HCT116 (cell line): Measurements from ENCODE around the gene ANKRA2. TPM values are rescaled to one million over a fixed set of nuclear protein-coding genes. Genes with fewer than 3 reads are reported as not detected.

Experiments used
- ATAC-seq: fragments of 200-7000 bp; cut with Tn5 transposase; 2 replicates; pipeline ENCODE4 v1.9.1; 2020; ENCODE audit warnings: mild to moderate bottlenecking, moderate library complexity
- BruUV-seq: library from RNA; stranded (reverse); fragments of 400-500 nt; replicated peaks from 2 replicates; lab custom pipeline; 2021; lab: Mats Ljungman, UMichigan
- CTCF ChIA-PET: fragments of 300-600 bp; sonication (Branson Sonifier 250); formaldehyde crosslinking; loops from one replicate; lab custom pipeline; 2021; ENCODE audit warnings: antibody characterized with exemption; lab: Charles Lee
- POLR2A ChIA-PET: fragments of 300-600, 350-600 bp; sonication (Branson Sonifier 250); formaldehyde crosslinking; loops from one replicate; lab custom pipeline; 2021; ENCODE audit warnings: antibody characterized with exemption; lab: Charles Lee
- RAD21 ChIA-PET, 2 experiments: fragments of 300-600 bp; sonication (Branson Sonifier 250); formaldehyde crosslinking; loops; one replicate each; lab custom pipeline; 2023; ENCODE audit warnings: low total read pairs in 2 of 2; ENCODE audit not compliant: uncharacterized antibody in 2 of 2, unreplicated experiment in 2 of 2, low non-redundant PET in 1 of 2; lab: Charles Lee
- DNase-seq: peaks from one replicate; pipeline ENCODE4 v3.0.0-alpha.2; 2010; ENCODE audit warnings: low read depth, low spot score
- H2AFZ ChIP-seq: fragments of 200-600 bp; shearing (Covaris generic), sonication (generic); 2 replicates; pipeline ENCODE4 v1.6.1; 2017; ENCODE audit warnings: low read depth, mixed run types, mixed read lengths, antibody characterized with exemption, low read length; ENCODE audit not compliant: poor library complexity, severe bottlenecking
- H3K27ac ChIP-seq: 2 replicates; pipeline ENCODE4 v1.5.1; 2012; ENCODE audit warnings: low read depth, low read length
- H3K27me3 ChIP-seq: fragments of 200-600 bp; sonication (generic); 2 replicates; pipeline ENCODE4 v1.6.1; 2016; ENCODE audit warnings: mixed run types, low read length, mixed read lengths; ENCODE audit not compliant: insufficient read depth
- H3K36me3 ChIP-seq, 2 experiments: fragments of 200-500 bp in 1 of 2; fragments of 200-600 bp in 1 of 2; sonication (Bioruptor generic) in 1 of 2; sonication (generic) in 1 of 2; 2 replicates each; pipeline versions ENCODE4 v1.5.1 to v1.6.1; 2014 to 2016; ENCODE audit warnings: low read length in 2 of 2, inconsistent platforms in 1 of 2, mixed read lengths in 1 of 2, mixed run types in 1 of 2; ENCODE audit not compliant: insufficient read depth in 2 of 2, control insufficient read depth in 1 of 2
- H3K4me1 ChIP-seq, 2 experiments: fragments of 200-600 bp in 1 of 2; sonication (generic) in 1 of 2; 2 replicates each; pipeline versions ENCODE4 v1.5.1 to v1.6.1; 2012 to 2017; ENCODE audit warnings: low read length in 2 of 2, inconsistent platforms in 1 of 2, mild to moderate bottlenecking in 1 of 2, mixed read lengths in 1 of 2, mixed run types in 1 of 2, moderate library complexity in 1 of 2; ENCODE audit not compliant: insufficient read depth in 2 of 2, control insufficient read depth in 1 of 2
- H3K4me2 ChIP-seq: fragments of 200-600 bp; sonication (generic); 2 replicates; pipeline ENCODE4 v1.6.1; 2017; ENCODE audit warnings: mixed run types, low read length, mixed read lengths
- H3K4me3 ChIP-seq, 2 experiments: fragments of 200-600 bp in 1 of 2; sonication (generic) in 1 of 2; replicated peaks in 1 of 2; 2 replicates each; pipeline ENCODE4 v1.5.1; 2011 to 2016; ENCODE audit warnings: low read length in 2 of 2, control low read depth in 1 of 2, low read depth in 1 of 2, mild to moderate bottlenecking in 1 of 2, mixed read lengths in 1 of 2, mixed run types in 1 of 2
- H3K79me2 ChIP-seq: fragments of 200-600 bp; sonication (generic); 2 replicates; pipeline ENCODE4 v1.6.1; 2017; ENCODE audit warnings: mild to moderate bottlenecking, mixed run types, low read length, moderate library complexity, mixed read lengths; ENCODE audit not compliant: insufficient read depth
- H3K9ac ChIP-seq: fragments of 200-600 bp; sonication (generic); 2 replicates; pipeline ENCODE4 v1.6.1; 2016; ENCODE audit warnings: low read length, mixed read lengths
- H3K9me2 ChIP-seq: fragments of 200-600 bp; sonication (generic), shearing (Covaris generic); 2 replicates; pipeline ENCODE4 v1.6.1; 2017; ENCODE audit warnings: mixed run types, mild to moderate bottlenecking, moderate library complexity; ENCODE audit not compliant: insufficient read depth
- H3K9me3 ChIP-seq, 2 experiments: fragments of 200-500 bp in 1 of 2; fragments of 200-600 bp in 1 of 2; sonication (Bioruptor generic) in 1 of 2; sonication (generic) in 1 of 2; 2 replicates each; pipeline ENCODE4 v1.6.1; 2014 to 2017; ENCODE audit warnings: low read length in 2 of 2, mixed read lengths in 2 of 2, inconsistent platforms in 1 of 2, low read depth in 1 of 2, mild to moderate bottlenecking in 1 of 2, mixed run types in 1 of 2, moderate library complexity in 1 of 2; ENCODE audit not compliant: control insufficient read depth in 1 of 2, insufficient read depth in 1 of 2
- H4K20me1 ChIP-seq: fragments of 200-600 bp; sonication (generic), shearing (Covaris generic); 2 replicates; pipeline ENCODE4 v1.6.1; 2017; ENCODE audit warnings: mixed run types, mild to moderate bottlenecking, moderate library complexity; ENCODE audit not compliant: insufficient read depth
- ELF1 ChIP-seq: IDR thresholded peaks from 2 replicates; pipeline ENCODE4 v1.6.1; 2012; ENCODE audit warnings: low read depth, borderline replicate concordance
- EZH2 ChIP-seq: fragments of 200-600 bp; sonication (generic); IDR thresholded peaks from 2 replicates; pipeline ENCODE4 v1.6.1; 2017; ENCODE audit warnings: antibody characterized with exemption, mixed run types
- FOSL1 ChIP-seq: IDR thresholded peaks from 2 replicates; pipeline ENCODE4 v1.6.1; 2012; ENCODE audit warnings: low read depth
- JUND ChIP-seq: IDR thresholded peaks from 2 replicates; pipeline ENCODE4 v1.6.1; 2012
- POLR2A ChIP-seq: IDR thresholded peaks from 2 replicates; pipeline ENCODE4 v1.7.0; 2011; ENCODE audit warnings: borderline replicate concordance; ENCODE audit not compliant: insufficient read depth, insufficient read length; ENCODE audit errors: extremely low read depth
- SP1 ChIP-seq: IDR thresholded peaks from 2 replicates; pipeline ENCODE4 v1.6.1; 2012; ENCODE audit warnings: low read depth
- intact Hi-C: fragments of 100-400 bp; cut with micrococcal nuclease; formaldehyde crosslinking; loops from 2 replicates; pipeline ENCODE4 v1.10.0; 2022
- total RNA-seq: library from RNA; stranded (reverse); gene quantifications from one replicate; pipeline ENCODE4 v1.2.1, GENCODE V29; 2021; ENCODE audit not compliant: unreplicated experiment
- TF ChIP-seq, protein P1 (sequence below): IDR thresholded peaks from 2 replicates; pipeline ENCODE4 v1.6.1; 2012; ENCODE audit warnings: low read depth
- TF ChIP-seq, protein P2 (sequence below): IDR thresholded peaks from 2 replicates; pipeline ENCODE4 v1.6.1; 2011; ENCODE audit warnings: mild to moderate bottlenecking, low read length, moderate library complexity; ENCODE audit not compliant: insufficient replicate concordance; ENCODE audit errors: extremely low read depth

The ANKRA2 gene
- total RNA-seq, 1 experiment from 2014 or later, result 17.0 TPM

DNA sequence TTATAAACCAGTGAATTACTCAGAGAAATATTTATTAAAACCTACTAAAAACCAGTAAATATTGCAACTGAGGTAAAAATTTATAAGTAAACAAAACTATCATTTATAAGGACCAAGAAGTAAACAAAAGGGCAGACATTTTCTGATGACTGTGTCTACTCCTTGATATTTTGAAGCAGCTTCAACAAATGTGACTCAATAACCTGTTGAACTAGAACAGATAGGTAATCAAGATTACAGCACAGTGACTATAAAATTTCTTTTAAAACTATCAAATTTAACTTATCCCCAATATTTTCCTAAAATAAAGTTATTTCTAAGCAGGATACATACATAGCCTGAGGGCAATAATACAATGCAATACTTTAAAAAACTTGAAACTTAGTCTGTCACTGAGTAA, 12.8 kb downstream of the ANKRA2 start:
- H3K36me3 ChIP-seq, result peaks cover 0 to 4% of the 10 kb centered on the region in 2 experiments; a peak in 1 of 4 replicates
- TF ChIP-seq POLR2A, result no peak
- TF ChIP-seq ELF1, result no peak
- TF ChIP-seq, protein P1, sequence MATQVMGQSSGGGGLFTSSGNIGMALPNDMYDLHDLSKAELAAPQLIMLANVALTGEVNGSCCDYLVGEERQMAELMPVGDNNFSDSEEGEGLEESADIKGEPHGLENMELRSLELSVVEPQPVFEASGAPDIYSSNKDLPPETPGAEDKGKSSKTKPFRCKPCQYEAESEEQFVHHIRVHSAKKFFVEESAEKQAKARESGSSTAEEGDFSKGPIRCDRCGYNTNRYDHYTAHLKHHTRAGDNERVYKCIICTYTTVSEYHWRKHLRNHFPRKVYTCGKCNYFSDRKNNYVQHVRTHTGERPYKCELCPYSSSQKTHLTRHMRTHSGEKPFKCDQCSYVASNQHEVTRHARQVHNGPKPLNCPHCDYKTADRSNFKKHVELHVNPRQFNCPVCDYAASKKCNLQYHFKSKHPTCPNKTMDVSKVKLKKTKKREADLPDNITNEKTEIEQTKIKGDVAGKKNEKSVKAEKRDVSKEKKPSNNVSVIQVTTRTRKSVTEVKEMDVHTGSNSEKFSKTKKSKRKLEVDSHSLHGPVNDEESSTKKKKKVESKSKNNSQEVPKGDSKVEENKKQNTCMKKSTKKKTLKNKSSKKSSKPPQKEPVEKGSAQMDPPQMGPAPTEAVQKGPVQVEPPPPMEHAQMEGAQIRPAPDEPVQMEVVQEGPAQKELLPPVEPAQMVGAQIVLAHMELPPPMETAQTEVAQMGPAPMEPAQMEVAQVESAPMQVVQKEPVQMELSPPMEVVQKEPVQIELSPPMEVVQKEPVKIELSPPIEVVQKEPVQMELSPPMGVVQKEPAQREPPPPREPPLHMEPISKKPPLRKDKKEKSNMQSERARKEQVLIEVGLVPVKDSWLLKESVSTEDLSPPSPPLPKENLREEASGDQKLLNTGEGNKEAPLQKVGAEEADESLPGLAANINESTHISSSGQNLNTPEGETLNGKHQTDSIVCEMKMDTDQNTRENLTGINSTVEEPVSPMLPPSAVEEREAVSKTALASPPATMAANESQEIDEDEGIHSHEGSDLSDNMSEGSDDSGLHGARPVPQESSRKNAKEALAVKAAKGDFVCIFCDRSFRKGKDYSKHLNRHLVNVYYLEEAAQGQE, result no peak
- TF ChIP-seq, protein P2, sequence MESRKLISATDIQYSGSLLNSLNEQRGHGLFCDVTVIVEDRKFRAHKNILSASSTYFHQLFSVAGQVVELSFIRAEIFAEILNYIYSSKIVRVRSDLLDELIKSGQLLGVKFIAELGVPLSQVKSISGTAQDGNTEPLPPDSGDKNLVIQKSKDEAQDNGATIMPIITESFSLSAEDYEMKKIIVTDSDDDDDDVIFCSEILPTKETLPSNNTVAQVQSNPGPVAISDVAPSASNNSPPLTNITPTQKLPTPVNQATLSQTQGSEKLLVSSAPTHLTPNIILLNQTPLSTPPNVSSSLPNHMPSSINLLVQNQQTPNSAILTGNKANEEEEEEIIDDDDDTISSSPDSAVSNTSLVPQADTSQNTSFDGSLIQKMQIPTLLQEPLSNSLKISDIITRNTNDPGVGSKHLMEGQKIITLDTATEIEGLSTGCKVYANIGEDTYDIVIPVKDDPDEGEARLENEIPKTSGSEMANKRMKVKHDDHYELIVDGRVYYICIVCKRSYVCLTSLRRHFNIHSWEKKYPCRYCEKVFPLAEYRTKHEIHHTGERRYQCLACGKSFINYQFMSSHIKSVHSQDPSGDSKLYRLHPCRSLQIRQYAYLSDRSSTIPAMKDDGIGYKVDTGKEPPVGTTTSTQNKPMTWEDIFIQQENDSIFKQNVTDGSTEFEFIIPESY, result no peak
- no peak for TF ChIP-seq SP1
- TF ChIP-seq JUND, result no peak
- no peak for TF ChIP-seq EZH2
- no peak for TF ChIP-seq FOSL1
- no TSS peak for BruUV-seq
- H3K4me1 ChIP-seq, result no peaks in the 10 kb centered on the region
- POLR2A ChIA-PET, result no interaction called here
- H3K9me3 ChIP-seq, result no peaks in the 10 kb centered on the region
- ATAC-seq (no peak), DNase-seq (no peak)
- H3K4me3 ChIP-seq, result no peak overlapping the region
- H2AFZ ChIP-seq, result no peak overlapping the region
- H3K9me2 ChIP-seq, result no peaks in the 10 kb centered on the region
- no peak overlapping the region for H3K9ac ChIP-seq
- RAD21 ChIA-PET, result no interaction called here
- intact Hi-C loops, result no loop called here
- no peaks in the 10 kb centered on the region for H4K20me1 ChIP-seq
- H3K4me2 ChIP-seq, result no peak overlapping the region
- CTCF ChIA-PET, result no interaction called here
- H3K27me3 ChIP-seq, result no peaks in the 10 kb centered on the region
- no peak overlapping the region for H3K27ac ChIP-seq
- no peaks in the 10 kb centered on the region for H3K79me2 ChIP-seq
